ENCODE data around the gene FES.
"Not testable (repeated sequence)": the region's sequence is repeated elsewhere in the genome, so short reads cannot be mapped to it uniquely, and the experiment has no call there.

Gene FES

DNA sequence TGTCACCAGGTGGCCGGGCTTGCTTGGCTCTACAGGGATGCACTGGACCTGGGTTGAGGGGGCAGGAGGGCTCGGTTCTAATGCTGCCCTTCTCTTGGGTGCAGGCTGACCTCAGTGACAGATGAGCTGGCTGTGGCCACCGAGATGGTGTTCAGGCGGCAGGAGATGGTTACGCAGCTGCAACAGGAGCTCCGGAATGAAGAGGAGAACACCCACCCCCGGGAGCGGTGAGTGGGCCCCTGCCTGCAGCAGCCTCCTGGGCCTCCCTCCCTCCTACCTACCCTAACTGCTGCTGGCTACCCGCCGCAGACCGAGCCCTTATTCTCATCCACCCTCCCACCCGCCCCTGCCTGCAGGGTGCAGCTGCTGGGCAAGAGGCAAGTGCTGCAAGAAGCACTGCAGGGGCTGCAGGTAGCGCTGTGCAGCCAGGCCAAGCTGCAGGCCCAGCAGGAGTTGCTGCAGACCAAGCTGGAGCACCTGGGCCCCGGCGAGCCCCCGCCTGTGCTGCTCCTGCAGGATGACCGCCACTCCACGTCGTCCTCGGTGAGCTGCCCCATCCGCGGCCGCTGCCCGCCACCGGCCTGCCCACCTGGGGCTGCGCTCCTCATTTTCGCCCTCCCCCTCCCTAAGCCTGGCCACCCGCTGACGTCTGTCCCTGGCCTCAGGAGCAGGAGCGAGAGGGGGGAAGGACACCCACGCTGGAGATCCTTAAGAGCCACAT is 5.6 kb downstream of the FES start:
- H3K36me3 ChIP-seq (ENCODE audit: control insufficient read depth, insufficient read depth, low read length) = no peaks in the 10 kb centered on the region
- no peak overlapping the region for H3K4me3 ChIP-seq (ENCODE audit: low read length)
- no peaks in the 10 kb centered on the region for H3K27me3 ChIP-seq (ENCODE audit: control insufficient read depth, insufficient read depth, low read length)
- H3K9ac ChIP-seq (ENCODE audit: low read length) = no peak overlapping the region
- no peaks in the 10 kb centered on the region for H3K9me3 ChIP-seq (ENCODE audit: control insufficient read depth, low read length)
- peaks cover 14% of the 10 kb centered on the region for H3K4me1 ChIP-seq (ENCODE audit: control insufficient read depth, insufficient read depth, low read length)

DNA sequence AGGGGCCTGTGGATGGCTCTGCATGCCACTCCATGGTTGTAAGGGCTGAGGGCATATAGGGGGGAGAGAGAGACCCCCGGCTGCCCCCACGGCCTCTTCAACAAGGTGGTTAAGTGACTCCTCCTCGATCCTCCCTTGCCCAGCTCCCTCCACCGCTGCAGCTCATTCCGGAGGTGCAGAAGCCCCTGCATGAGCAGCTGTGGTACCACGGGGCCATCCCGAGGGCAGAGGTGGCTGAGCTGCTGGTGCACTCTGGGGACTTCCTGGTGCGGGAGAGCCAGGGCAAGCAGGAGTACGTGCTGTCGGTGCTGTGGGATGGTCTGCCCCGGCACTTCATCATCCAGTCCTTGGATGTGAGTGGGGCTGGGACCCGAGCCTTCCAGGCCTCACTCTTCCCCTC is 6.5 kb downstream of the FES start:
- H3K4me3 ChIP-seq (ENCODE audit: low read length) = no peak overlapping the region
- no peak overlapping the region for H3K9ac ChIP-seq (ENCODE audit: low read length)
- no peaks in the 10 kb centered on the region for H3K36me3 ChIP-seq (ENCODE audit: control insufficient read depth, insufficient read depth, low read length)
- peaks cover 5% of the 10 kb centered on the region for H3K4me1 ChIP-seq (ENCODE audit: control insufficient read depth, insufficient read depth, low read length)
- no peaks in the 10 kb centered on the region for H3K27me3 ChIP-seq (ENCODE audit: control insufficient read depth, insufficient read depth, low read length)
- H3K9me3 ChIP-seq (ENCODE audit: control insufficient read depth, low read length) = no peaks in the 10 kb centered on the region

- no peaks in the 10 kb centered on the region for H3K27me3 ChIP-seq (ENCODE audit: control insufficient read depth, insufficient read depth, low read length)
- no peaks in the 10 kb centered on the region for H3K9me3 ChIP-seq (ENCODE audit: control insufficient read depth, low read length)
- H3K9ac ChIP-seq (ENCODE audit: low read length) = no peak overlapping the region
- no peaks in the 10 kb centered on the region for H3K36me3 ChIP-seq (ENCODE audit: control insufficient read depth, insufficient read depth, low read length)
- H3K4me3 ChIP-seq (ENCODE audit: low read length) = no peak overlapping the region
- no peaks in the 10 kb centered on the region for H3K4me1 ChIP-seq (ENCODE audit: control insufficient read depth, insufficient read depth, low read length)
Observed at GRCh38 chr15:90891346-90891949, 7.1 kb downstream of the FES start.

GRCh38 chr15:90892023-90892422 is 7.7 kb downstream of the FES start:
- H3K4me1 ChIP-seq (ENCODE audit: control insufficient read depth, insufficient read depth, low read length) = no peaks in the 10 kb centered on the region
- no peak overlapping the region for H3K9ac ChIP-seq (ENCODE audit: low read length)
- H3K27me3 ChIP-seq (ENCODE audit: control insufficient read depth, insufficient read depth, low read length) = no peaks in the 10 kb centered on the region
- no peaks in the 10 kb centered on the region for H3K36me3 ChIP-seq (ENCODE audit: control insufficient read depth, insufficient read depth, low read length)
- H3K9me3 ChIP-seq (ENCODE audit: control insufficient read depth, low read length) = no peaks in the 10 kb centered on the region
- H3K4me3 ChIP-seq (ENCODE audit: low read length) = no peak overlapping the region

- H3K4me1 ChIP-seq (ENCODE audit: control insufficient read depth, insufficient read depth, low read length) = no peaks in the 10 kb centered on the region
- H3K9ac ChIP-seq (ENCODE audit: low read length) = no peak overlapping the region
- no peaks in the 10 kb centered on the region for H3K27me3 ChIP-seq (ENCODE audit: control insufficient read depth, insufficient read depth, low read length)
- no peak overlapping the region for H3K4me3 ChIP-seq (ENCODE audit: low read length)
- H3K36me3 ChIP-seq (ENCODE audit: control insufficient read depth, insufficient read depth, low read length) = no peaks in the 10 kb centered on the region
- H3K9me3 ChIP-seq (ENCODE audit: control insufficient read depth, low read length) = no peaks in the 10 kb centered on the region
Observed at GRCh38 chr15:90892498-90893174, 8.3 kb downstream of the FES start.

DNA sequence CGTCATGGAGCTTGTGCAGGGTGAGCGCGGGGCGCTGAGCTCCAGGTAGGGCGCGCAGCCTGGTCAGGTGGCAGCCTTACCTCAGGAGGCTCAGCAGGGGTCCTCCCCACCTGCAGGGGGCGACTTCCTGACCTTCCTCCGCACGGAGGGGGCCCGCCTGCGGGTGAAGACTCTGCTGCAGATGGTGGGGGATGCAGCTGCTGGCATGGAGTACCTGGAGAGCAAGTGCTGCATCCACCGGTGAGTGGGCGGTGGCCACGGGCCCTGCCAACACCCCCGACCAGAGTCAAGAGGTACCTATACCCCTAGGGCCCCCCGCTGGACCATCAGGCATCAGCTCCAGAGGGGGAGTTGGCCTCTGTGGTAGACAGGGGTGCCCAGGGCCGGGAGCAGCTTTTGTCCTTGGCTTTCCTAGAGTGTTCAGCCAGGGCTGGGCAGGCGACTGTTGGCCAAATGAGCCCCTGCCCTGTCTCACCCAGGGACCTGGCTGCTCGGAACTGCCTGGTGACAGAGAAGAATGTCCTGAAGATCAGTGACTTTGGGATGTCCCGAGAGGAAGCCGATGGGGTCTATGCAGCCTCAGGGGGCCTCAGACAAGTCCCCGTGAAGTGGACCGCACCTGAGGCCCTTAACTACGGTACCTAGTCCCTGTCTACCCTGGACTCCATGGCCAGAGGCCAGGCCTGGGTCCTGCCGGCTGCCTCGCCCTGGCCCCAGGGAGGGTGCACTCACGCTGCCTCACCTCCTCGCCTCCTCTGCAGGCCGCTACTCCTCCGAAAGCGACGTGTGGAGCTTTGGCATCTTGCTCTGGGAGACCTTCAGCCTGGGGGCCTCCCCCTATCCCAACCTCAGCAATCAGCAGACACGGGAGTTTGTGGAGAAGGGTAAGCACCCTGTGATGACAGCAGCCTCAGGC is 9.1 kb downstream of the FES start:
- no peaks in the 10 kb centered on the region for H3K4me1 ChIP-seq (ENCODE audit: control insufficient read depth, insufficient read depth, low read length)
- no peaks in the 10 kb centered on the region for H3K9me3 ChIP-seq (ENCODE audit: control insufficient read depth, low read length)
- H3K36me3 ChIP-seq (ENCODE audit: control insufficient read depth, insufficient read depth, low read length) = no peaks in the 10 kb centered on the region
- no peaks in the 10 kb centered on the region for H3K27me3 ChIP-seq (ENCODE audit: control insufficient read depth, insufficient read depth, low read length)
- H3K9ac ChIP-seq (ENCODE audit: low read length) = no peak overlapping the region
- no peak overlapping the region for H3K4me3 ChIP-seq (ENCODE audit: low read length)

DNA sequence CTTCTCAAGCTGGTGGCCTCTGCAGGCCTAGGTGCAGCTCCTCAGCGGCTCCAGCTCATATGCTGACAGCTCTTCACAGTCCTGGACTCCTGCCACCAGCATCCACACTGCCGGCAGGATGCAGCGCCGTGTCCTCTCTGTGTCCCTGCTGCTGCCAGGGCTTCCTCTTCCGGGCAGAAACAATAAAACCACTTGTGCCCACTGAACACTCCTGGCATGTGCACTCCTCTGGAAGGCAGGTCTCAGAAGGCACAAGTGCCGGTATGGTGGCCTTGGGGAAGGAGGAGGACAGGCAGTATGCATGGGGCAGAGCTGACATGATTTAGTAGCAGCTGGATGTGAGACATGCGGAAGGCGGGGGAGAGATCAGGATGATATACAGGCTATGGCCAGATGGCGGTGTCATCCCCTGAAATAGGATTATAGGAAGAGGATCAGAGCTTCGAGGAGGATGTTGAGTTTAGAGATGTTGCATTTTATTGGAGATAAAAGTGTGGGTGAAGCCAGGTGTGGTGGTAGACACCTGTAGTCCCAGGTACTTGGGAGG is 11.3 kb downstream of the FES start:
- no peaks in the 10 kb centered on the region for H3K9me3 ChIP-seq (ENCODE audit: control insufficient read depth, low read length)
- no peaks in the 10 kb centered on the region for H3K4me1 ChIP-seq (ENCODE audit: control insufficient read depth, insufficient read depth, low read length)
- H3K4me3 ChIP-seq (ENCODE audit: low read length) = no peak overlapping the region
- H3K27me3 ChIP-seq (ENCODE audit: control insufficient read depth, insufficient read depth, low read length) = no peaks in the 10 kb centered on the region
- H3K36me3 ChIP-seq (ENCODE audit: control insufficient read depth, insufficient read depth, low read length) = no peaks in the 10 kb centered on the region
- no peak overlapping the region for H3K9ac ChIP-seq (ENCODE audit: low read length)

- H3K9ac ChIP-seq (ENCODE audit: low read length); H3K27me3 ChIP-seq (ENCODE audit: control insufficient read depth, insufficient read depth, low read length); H3K4me1 ChIP-seq (ENCODE audit: control insufficient read depth, insufficient read depth, low read length); H3K4me3 ChIP-seq (ENCODE audit: low read length); H3K36me3 ChIP-seq (ENCODE audit: control insufficient read depth, insufficient read depth, low read length); H3K9me3 ChIP-seq (ENCODE audit: control insufficient read depth, low read length): not testable (repeated sequence)
Observed at GRCh38 chr15:90897131-90897655, 12.9 kb downstream of the FES start.

- H3K9me3 ChIP-seq (ENCODE audit: control insufficient read depth, low read length) = no peaks in the 10 kb centered on the region
- H3K27me3 ChIP-seq (ENCODE audit: control insufficient read depth, insufficient read depth, low read length) = no peaks in the 10 kb centered on the region
- peaks cover 18% of the 10 kb centered on the region for H3K4me1 ChIP-seq (ENCODE audit: control insufficient read depth, insufficient read depth, low read length)
- H3K9ac ChIP-seq (ENCODE audit: low read length) = peak overlapping the region; percentile 84
- H3K36me3 ChIP-seq (ENCODE audit: control insufficient read depth, insufficient read depth, low read length) = peaks cover 15% of the 10 kb centered on the region
- peak overlapping the region; percentile 85 for H3K4me3 ChIP-seq (ENCODE audit: low read length)
Observed at GRCh38 chr15:90901175-90902039, 17.1 kb downstream of the FES start.

DNA sequence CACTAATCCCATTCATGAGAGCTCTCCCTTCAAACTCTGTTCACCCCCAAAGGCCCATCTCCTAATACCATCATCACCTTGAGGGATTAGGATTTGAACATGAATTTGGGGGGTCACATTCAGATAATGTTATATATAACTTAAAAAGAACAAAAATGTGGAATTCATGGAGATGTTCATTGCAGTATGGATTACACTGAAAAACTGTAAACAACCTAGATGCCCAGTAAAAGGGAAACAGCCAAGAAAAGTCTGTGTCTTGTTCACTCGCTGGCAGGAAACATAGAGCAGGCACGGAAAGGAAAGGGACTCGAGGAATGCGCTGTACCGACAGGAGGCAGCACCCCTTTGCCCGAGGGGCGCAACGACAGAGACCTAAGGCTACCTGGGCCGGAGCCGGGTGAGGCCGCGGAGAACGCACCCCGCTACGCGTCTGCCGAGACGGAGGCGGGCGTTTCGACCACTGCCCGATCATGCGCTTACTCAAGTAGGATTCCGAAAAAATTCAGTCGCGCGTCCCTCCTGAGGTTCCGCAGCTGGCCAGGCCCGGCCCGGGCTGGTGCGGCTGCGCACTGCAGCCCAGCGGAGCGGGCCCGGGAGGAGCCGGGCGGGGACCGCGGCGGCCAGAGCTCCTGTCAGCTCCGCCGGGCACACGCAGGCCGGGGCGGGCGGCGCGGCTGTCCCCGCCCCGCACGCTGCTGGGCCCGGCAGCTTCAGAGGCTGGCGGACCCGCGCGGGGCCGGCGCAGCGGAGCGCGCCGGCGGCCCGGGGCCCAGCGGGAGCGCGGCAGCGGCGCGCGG is 17.9 kb downstream of the FES start:
- Histone ChIP-seq H3K36me3 (ENCODE audit: control insufficient read depth, insufficient read depth, low read length) (peaks cover 22% of the 10 kb centered on the region), H3K9me3 (ENCODE audit: control insufficient read depth, low read length) (no peaks in the 10 kb centered on the region), H3K9ac (ENCODE audit: low read length) (peak overlapping the region; percentile 84), H3K27me3 (ENCODE audit: control insufficient read depth, insufficient read depth, low read length) (no peaks in the 10 kb centered on the region), H3K4me3 (ENCODE audit: low read length) (peak overlapping the region; percentile 85), H3K4me1 (ENCODE audit: control insufficient read depth, insufficient read depth, low read length) (peaks cover 18% of the 10 kb centered on the region)

Data from mucosa of stomach (tissue), 1 donor.